Activated gamma-delta T cell (primary cell): ENCODE results near the gene NPY4R2.
"Not testable (repeated sequence)": the region's sequence is repeated elsewhere in the genome, so short reads cannot be mapped to it uniquely, and the experiment has no call there.

Experiments
- DNase-seq: peaks from one replicate; lab custom pipeline; 2025; lab: John Stamatoyannopoulos, UW
- total RNA-seq, 2 donors: gene quantifications; one replicate each; lab custom pipeline; 2026; lab: John Stamatoyannopoulos, UW

NPY4R2 gene, protein sequence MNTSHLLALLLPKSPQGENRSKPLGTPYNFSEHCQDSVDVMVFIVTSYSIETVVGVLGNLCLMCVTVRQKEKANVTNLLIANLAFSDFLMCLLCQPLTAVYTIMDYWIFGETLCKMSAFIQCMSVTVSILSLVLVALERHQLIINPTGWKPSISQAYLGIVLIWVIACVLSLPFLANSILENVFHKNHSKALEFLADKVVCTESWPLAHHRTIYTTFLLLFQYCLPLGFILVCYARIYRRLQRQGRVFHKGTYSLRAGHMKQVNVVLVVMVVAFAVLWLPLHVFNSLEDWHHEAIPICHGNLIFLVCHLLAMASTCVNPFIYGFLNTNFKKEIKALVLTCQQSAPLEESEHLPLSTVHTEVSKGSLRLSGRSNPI
- total RNA-seq = 0 reads per million in 2 donors

- not testable (repeated sequence) for DNase-seq
These were observed at the start of gene NPY4R2 for GRCh38 chr10:47918475-47918874. Gene NPY4R2 (plus strand): TSS chr10:47918662. CDS start chr10:47921988, 3,326 bp downstream.

GRCh38 chr10:47870887-47871286 is 47.6 kb upstream of the NPY4R2 start:
- DNase-seq = not testable (repeated sequence)

DNA sequence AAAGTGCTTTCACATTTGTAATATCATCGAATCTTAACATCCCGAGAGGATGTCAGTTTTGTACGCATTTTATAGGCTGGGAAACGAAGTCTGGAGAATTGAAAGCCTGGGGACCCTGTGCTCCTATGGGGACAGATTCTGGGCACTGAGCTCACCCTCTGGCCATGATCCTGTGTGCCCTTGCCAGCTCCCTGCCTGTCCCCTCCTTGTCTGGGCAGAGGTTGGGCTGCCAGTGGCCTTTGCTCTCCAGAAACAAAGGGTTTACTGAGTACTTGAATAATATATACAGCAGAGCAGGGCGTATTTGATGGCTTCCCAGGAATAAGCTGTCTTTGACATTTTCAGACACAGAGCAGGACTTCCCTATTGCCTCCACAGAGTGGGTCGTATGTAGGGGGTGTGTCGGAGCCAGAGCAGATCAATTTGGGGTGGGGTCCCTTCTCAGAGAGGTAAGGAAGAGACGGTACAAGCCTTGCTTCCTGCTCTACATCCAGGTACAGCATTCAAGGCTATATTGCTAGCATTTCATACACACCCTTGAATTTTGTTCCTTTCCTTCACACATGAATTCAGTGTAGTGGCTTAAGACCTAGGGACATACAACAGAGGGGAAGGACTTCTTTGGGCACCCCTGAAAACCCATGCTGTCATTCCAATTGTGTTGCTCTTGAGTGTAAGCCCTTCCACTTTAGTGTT is 46.8 kb upstream of the NPY4R2 start:
- DNase-seq = not testable (repeated sequence)

- not testable (repeated sequence) for DNase-seq
These were observed 46.2 kb upstream of the NPY4R2 start for GRCh38 chr10:47872236-47872635.

DNA sequence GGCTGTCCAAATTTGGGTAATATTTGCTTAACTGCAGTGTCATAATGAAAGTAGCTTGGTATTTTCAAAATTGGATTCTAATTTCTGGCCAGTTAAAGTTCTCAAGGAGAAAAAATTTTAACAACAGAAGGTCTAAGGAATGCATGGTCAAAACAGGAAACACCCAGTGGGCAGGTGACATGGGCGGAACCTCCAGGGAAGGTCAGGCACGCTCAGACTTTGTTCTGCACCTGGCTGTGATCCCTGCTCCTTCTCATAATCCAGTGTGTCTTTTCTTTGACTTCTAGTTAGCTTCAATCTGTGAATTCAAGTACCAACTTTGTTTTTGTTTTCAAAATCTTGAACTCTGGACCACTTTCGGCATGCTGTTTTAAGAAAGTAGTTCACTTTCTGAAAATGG is 34.2 kb upstream of the NPY4R2 start:
- not testable (repeated sequence) for DNase-seq

DNA sequence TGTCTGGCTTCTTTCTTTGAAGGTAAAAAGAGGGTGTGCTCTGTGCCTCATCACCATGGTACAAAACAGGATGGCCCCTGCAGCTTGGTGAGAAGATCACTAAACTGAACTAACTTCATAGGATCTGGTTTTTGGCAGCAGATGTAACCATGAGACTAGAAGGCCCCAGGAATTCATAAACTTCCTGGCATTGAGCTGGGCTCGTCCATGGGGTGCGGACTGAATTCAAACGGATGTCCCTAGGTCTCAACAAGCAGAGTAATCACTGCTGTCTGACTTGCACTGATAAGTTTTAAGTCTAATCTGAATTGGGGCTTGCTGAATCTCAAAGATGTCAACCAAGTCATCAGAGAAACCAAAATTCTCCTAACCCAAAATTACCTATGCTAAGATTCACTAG is 33.5 kb upstream of the NPY4R2 start:
- DNase-seq = not testable (repeated sequence)

GRCh38 chr10:47886356-47886755 is 32.1 kb upstream of the NPY4R2 start:
- not testable (repeated sequence) for DNase-seq

- DNase-seq = not testable (repeated sequence)
These were observed 31.6 kb upstream of the NPY4R2 start for GRCh38 chr10:47886827-47887226.

GRCh38 chr10:47890737-47891136 is 27.7 kb upstream of the NPY4R2 start:
- not testable (repeated sequence) for DNase-seq

GRCh38 chr10:47892494-47893261 is 25.8 kb upstream of the NPY4R2 start:
- DNase-seq = not testable (repeated sequence)

GRCh38 chr10:47894571-47894970 is 23.9 kb upstream of the NPY4R2 start:
- not testable (repeated sequence) for DNase-seq

- DNase-seq = not testable (repeated sequence)
These were observed 20.6 kb upstream of the NPY4R2 start for GRCh38 chr10:47897813-47898212.

- DNase-seq = not testable (repeated sequence)
These were observed 9.1 kb upstream of the NPY4R2 start for GRCh38 chr10:47909333-47909732.

DNA sequence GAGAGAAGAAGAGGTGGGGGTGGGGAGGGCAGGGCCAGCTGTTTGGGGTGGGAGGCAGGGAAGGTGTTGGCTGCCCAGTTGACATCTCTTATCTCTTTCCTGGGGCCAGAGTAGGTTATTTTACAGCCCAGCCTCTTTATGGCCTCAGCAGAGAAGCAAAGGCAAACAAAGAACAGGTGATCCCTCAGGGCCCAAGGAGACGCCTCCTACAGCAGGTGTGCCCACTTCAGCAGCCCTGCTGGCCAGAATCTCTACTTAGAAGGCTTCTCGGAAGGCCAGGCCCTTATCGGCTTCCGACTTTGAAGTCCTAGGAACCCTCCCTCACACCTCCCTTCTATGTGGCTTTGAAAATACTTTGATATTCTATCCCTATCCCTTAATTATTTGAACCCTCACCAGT is 8.0 kb upstream of the NPY4R2 start:
- not testable (repeated sequence) for DNase-seq

GRCh38 chr10:47914052-47914451 is 4.4 kb upstream of the NPY4R2 start:
- DNase-seq = not testable (repeated sequence)

DNA sequence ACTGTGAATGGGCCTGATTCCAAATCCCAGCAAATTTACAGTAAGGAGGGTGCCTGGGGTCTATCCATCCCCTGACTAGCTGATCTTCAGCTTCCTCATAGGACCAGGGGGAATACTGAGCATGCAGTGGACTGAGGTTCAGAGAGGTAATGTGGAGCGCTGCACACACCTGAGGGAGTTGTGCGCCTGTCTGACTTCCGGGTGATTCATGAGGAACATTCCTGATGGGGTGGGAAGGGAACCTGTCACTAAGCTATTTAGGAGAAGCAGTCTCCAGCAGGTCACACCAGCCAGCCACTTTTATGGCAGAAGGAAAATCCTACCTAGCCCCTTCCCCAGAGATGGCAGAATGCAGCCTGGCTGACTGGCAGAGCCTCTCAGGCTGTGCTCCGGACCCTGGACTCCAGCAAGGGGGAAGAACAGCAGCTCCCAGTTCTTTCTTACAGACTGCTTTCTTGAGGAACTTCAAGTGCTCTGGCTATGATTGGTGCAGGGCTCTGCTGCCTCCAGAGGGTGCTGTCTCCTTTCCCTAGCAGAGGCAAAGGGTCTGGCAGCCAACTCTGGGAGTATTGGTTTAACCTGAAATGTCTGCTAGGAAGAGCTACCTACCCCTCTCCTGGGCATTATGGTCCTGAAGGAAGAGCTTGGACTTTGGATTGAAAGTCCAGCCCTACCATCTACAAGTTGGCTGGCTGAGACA is 2.5 kb upstream of the NPY4R2 start:
- DNase-seq = not testable (repeated sequence)

- DNase-seq = not testable (repeated sequence)
These were observed 2.1 kb downstream of the NPY4R2 start for GRCh38 chr10:47920610-47921009.

- not testable (repeated sequence) for DNase-seq
These were observed 4.0 kb downstream of the NPY4R2 start for GRCh38 chr10:47922503-47922902.

GRCh38 chr10:47924628-47925027 is 6.2 kb downstream of the NPY4R2 start:
- not testable (repeated sequence) for DNase-seq

GRCh38 chr10:47927147-47927916 is 8.9 kb downstream of the NPY4R2 start:
- not testable (repeated sequence) for DNase-seq

DNA sequence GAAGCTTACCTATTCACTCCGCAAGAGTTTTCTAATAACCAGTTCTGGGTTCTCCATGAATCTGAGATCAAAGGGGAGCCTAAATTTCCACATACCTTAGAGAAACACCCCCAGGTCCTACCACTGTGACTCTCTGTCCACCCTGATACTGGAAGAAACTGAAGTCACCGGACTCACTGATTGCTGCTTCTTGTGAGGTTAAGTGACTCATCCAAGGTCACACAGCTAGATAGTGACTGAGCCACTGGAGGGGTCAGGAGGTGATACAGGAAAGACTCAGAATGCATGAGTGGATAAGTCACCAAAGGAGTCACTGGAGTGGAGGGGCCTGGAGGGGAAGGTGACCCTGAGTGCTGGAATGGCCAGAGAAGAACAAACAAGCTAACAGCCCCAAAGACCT is 9.8 kb downstream of the NPY4R2 start:
- not testable (repeated sequence) for DNase-seq
